Measurements from ENCODE around the gene ZBTB34.

- TF ChIP-seq CTCF (IDR thresholded peaks at IDR 0.05), result no peak
- TF ChIP-seq POLR2A (IDR thresholded peaks at IDR 0.05), result no peak
Observed at GRCh38 chr9:126839301-126839700, 21.1 kb upstream of the ZBTB34 start.
